ENCODE data around the gene HK1. TPM values are rescaled to one million over a fixed set of nuclear protein-coding genes. Genes with fewer than 3 reads are reported as not detected.
A peak's percentile ranks its signal among the peaks of the same experiment; 100 is the strongest.
"Not testable (repeated sequence)": the region's sequence is repeated elsewhere in the genome, so short reads cannot be mapped to it uniquely, and the experiment has no call there.

The HK1 gene
- total RNA-seq, 1 donor from 2014 or later: 185 TPM

GRCh38 chr10:69333205-69333604 lies 54.9 kb downstream of the HK1 start:
- DNase-seq: no peak
- Mint-ChIP-seq H3K27ac (no peak overlapping the region), H3K36me3 (ENCODE audit: low read depth) (peaks cover 12% of the 10 kb centered on the region), H3K27me3 (no peaks in the 10 kb centered on the region), H3K4me3 (no peak overlapping the region), H3K9me3 (no peaks in the 10 kb centered on the region), H3K4me1 (peaks cover 43% of the 10 kb centered on the region)
- intact Hi-C loops (cut with micrococcal nuclease): no loop called here

DNA sequence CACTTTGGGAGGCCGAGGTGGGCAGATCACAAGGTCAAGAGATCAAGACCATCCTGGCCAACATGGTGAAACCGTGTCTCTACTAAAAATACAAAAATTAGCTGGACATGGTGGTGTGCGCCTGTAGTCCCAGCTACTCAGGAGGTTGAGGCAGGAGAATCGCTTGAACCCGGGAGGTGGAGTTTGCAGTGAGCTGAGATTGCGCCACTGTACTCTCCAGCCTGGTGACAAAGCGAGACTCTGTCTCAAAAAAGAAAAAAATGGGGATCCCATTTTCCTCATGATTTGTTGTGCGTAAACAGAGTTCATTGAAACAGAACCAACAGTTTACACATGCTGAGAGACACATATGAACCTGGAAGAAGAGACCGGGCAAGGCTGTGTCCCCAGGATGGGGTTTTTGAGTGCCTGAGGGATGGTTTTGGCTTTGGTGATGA lies 55.6 kb downstream of the HK1 start:
- intact Hi-C loops (cut with micrococcal nuclease): loop anchor here (2.0 kb wide), 1 partner anchor 13 kb away; no protein-coding TSS in a partner anchor

GRCh38 chr10:69334302-69335062 lies 56.2 kb downstream of the HK1 start:
- H3K4me1 Mint-ChIP-seq: peaks cover 44% of the 10 kb centered on the region
- peak overlapping the region; percentile 91 for H3K27ac Mint-ChIP-seq
- intact Hi-C loops (cut with micrococcal nuclease): loop anchor here (2.0 kb wide), 1 partner anchor 14 kb away; no protein-coding TSS in a partner anchor
- DNase-seq: no peak
- peaks cover 15% of the 10 kb centered on the region for H3K36me3 Mint-ChIP-seq (ENCODE audit: low read depth)
- H3K27me3 Mint-ChIP-seq: no peaks in the 10 kb centered on the region
- H3K4me3 Mint-ChIP-seq: peak overlapping the region; percentile 78
- no peaks in the 10 kb centered on the region for H3K9me3 Mint-ChIP-seq

More for the DNA sequence above, 55.6 kb downstream of the HK1 start:
- Mint-ChIP-seq H3K36me3 (ENCODE audit: low read depth) (peaks cover 16% of the 10 kb centered on the region), H3K4me1 (peaks cover 43% of the 10 kb centered on the region), H3K4me3 (peak overlapping the region; percentile 78), H3K27ac (peak overlapping the region; percentile 91)
- H3K9me3 Mint-ChIP-seq, DNase-seq, H3K27me3 Mint-ChIP-seq: not testable (repeated sequence)

DNA sequence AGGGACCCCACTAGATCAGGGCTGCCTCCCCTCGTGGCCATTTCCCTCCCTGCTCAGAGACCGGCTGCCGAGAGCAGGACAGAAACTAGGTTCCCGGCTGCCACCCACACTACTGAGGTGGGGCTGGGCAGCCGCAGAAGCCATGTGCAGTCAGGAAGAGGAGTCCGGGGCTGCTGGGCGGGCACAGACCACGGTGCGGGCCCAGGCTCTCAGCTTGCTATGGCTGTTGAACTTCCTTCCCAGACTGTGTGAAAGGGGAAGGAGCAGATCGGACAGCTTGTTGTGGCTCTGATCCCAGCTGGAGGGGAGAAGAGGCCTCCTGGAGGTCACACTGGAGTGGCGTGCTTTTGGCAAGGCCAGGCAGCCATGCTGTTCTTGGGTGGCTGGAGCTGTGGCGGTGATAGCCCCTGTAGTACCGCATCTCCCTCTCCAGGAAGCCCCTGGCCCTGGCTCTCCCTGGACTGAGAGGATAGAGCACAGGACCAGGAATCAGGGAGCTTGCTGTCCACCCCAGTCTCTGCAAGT lies 56.8 kb downstream of the HK1 start:
- H3K4me1 Mint-ChIP-seq: peaks cover 46% of the 10 kb centered on the region
- intact Hi-C loops (cut with micrococcal nuclease): loop anchor here (2.0 kb wide), 1 partner anchor 14 kb away; no protein-coding TSS in a partner anchor
- peak; percentile 75 for DNase-seq
- H3K9me3 Mint-ChIP-seq: no peaks in the 10 kb centered on the region
- H3K4me3 Mint-ChIP-seq: peak overlapping the region; percentile 78
- H3K27me3 Mint-ChIP-seq: no peaks in the 10 kb centered on the region
- H3K27ac Mint-ChIP-seq: peak overlapping the region; percentile 91
- peaks cover 13% of the 10 kb centered on the region for H3K36me3 Mint-ChIP-seq (ENCODE audit: low read depth)

GRCh38 chr10:69335613-69336012 lies 57.3 kb downstream of the HK1 start:
- DNase-seq: no peak
- Mint-ChIP-seq H3K4me1 (peaks cover 44% of the 10 kb centered on the region), H3K9me3 (no peaks in the 10 kb centered on the region), H3K36me3 (ENCODE audit: low read depth) (peaks cover 12% of the 10 kb centered on the region), H3K27ac (peak overlapping the region; percentile 91), H3K4me3 (peak overlapping the region; percentile 78), H3K27me3 (no peaks in the 10 kb centered on the region)
- intact Hi-C loops (cut with micrococcal nuclease): loop anchor here (2.0 kb wide), 1 partner anchor 15 kb away; no protein-coding TSS in a partner anchor

GRCh38 chr10:69336952-69337295 lies 58.6 kb downstream of the HK1 start:
- Mint-ChIP-seq H3K4me1 (peaks cover 50% of the 10 kb centered on the region), H3K27me3 (no peaks in the 10 kb centered on the region)
- intact Hi-C loops (cut with micrococcal nuclease): no loop called here

DNA sequence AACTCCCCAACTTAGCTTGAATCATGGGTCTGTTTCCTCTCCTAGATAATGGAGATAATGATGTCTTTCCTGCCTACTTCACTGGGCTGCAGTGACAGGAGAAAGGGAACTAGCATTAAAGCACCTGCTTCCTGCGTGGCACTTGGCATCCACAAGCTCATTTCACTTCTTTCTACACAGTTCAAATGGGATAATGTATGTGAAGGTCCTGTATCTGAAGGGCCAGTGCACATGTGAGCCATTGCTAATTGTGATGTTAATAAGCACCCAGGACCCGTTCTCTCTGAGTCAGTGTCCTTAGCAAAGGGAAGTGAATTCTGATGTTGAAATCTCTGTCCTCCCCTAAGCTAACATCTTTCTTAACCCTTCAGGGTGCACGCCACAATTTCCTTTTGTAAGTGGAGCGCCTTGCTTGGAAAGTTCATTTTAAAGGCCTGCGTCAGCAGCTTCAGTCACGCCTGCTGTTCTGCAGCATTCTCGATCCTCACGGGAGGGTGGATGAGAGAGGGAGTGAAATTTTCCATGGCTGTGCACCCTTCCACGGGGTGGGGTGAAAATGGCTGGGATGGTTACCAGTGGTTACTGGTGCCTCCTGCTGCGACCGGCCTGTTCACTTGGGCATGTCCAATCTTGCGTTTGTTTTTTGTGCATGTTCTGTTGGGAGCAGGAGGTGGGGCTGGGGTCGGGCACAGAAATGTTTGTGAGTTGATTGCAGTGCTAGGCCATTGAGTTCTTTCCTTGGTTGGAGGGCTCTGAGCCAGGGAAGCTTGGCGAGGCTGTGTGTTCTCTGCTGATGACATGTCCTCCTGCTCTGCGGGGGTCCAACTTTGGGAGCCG lies 59.2 kb downstream of the HK1 start:
- Mint-ChIP-seq H3K36me3 (ENCODE audit: low read depth) (peaks cover 18% of the 10 kb centered on the region), H3K4me3 (no peak overlapping the region), H3K27ac (no peak overlapping the region), H3K27me3 (no peaks in the 10 kb centered on the region), H3K4me1 (peaks cover 52% of the 10 kb centered on the region), H3K9me3 (no peaks in the 10 kb centered on the region)
- intact Hi-C loops (cut with micrococcal nuclease): no loop called here
- no peak for DNase-seq

More at GRCh38 chr10:69336952-69337295, 58.6 kb downstream of the HK1 start:
- H3K9me3 Mint-ChIP-seq: no peaks in the 10 kb centered on the region
- no peak overlapping the region for H3K4me3 Mint-ChIP-seq
- H3K36me3 Mint-ChIP-seq (ENCODE audit: low read depth): peaks cover 16% of the 10 kb centered on the region
- no peak for DNase-seq
- H3K27ac Mint-ChIP-seq: no peak overlapping the region

DNA sequence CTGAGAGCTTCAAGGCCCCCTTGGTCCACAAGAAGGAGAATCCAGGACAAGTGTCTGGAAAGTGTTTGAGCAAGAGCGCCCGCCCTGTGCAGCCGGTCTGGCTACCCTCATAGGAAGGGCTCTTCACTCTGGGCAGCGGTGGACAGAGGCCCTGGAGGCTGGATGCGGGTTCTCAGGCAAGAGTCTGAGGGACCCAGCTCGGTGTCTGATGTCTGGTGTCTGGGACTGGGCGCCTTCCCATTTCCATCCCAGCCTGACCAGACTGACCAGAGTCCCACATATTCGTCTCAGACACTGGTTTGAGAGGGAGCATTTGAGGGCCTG lies 59.8 kb downstream of the HK1 start:
- H3K36me3 Mint-ChIP-seq (ENCODE audit: low read depth): peaks cover 18% of the 10 kb centered on the region
- H3K9me3 Mint-ChIP-seq: no peaks in the 10 kb centered on the region
- no peak overlapping the region for H3K4me3 Mint-ChIP-seq
- H3K4me1 Mint-ChIP-seq: peaks cover 52% of the 10 kb centered on the region
- H3K27ac Mint-ChIP-seq: peak overlapping the region; percentile 1
- no peaks in the 10 kb centered on the region for H3K27me3 Mint-ChIP-seq
- no peak for DNase-seq
- intact Hi-C loops (cut with micrococcal nuclease): no loop called here

- Mint-ChIP-seq H3K36me3 (ENCODE audit: low read depth) (peaks cover 22% of the 10 kb centered on the region), H3K4me3 (no peak overlapping the region), H3K9me3 (no peaks in the 10 kb centered on the region)
These were observed 60.5 kb downstream of the HK1 start for GRCh38 chr10:69338547-69339450.

GRCh38 chr10:69340695-69341094 lies 62.4 kb downstream of the HK1 start:
- intact Hi-C loops (cut with micrococcal nuclease): no loop called here
- H3K4me3 Mint-ChIP-seq: no peak overlapping the region
- no peak overlapping the region for H3K27ac Mint-ChIP-seq
- H3K27me3 Mint-ChIP-seq: no peaks in the 10 kb centered on the region
- peaks cover 33% of the 10 kb centered on the region for H3K36me3 Mint-ChIP-seq (ENCODE audit: low read depth)
- H3K4me1 Mint-ChIP-seq: peaks cover 59% of the 10 kb centered on the region
- H3K9me3 Mint-ChIP-seq: no peaks in the 10 kb centered on the region
- no peak for DNase-seq

More at GRCh38 chr10:69338547-69339450, 60.5 kb downstream of the HK1 start:
- Mint-ChIP-seq H3K4me1 (peaks cover 57% of the 10 kb centered on the region), H3K27me3 (no peaks in the 10 kb centered on the region), H3K27ac (peak overlapping the region; percentile 57)
- no peak for DNase-seq
- intact Hi-C loops (cut with micrococcal nuclease): no loop called here

GRCh38 chr10:69343905-69344304 lies 65.6 kb downstream of the HK1 start:
- H3K27ac Mint-ChIP-seq: peak overlapping the region; percentile 65
- peak overlapping the region; percentile 70 for H3K4me3 Mint-ChIP-seq
- no peaks in the 10 kb centered on the region for H3K9me3 Mint-ChIP-seq
- no peak for DNase-seq
- peaks cover 69% of the 10 kb centered on the region for H3K4me1 Mint-ChIP-seq
- peaks cover 50% of the 10 kb centered on the region for H3K36me3 Mint-ChIP-seq (ENCODE audit: low read depth)
- intact Hi-C loops (cut with micrococcal nuclease): loop anchor here (2.0 kb wide), 1 partner anchor 25 kb away; no protein-coding TSS in a partner anchor
- no peaks in the 10 kb centered on the region for H3K27me3 Mint-ChIP-seq

GRCh38 chr10:69344591-69345252 lies 66.4 kb downstream of the HK1 start:
- intact Hi-C loops (cut with micrococcal nuclease): loop anchor here (2.0 kb wide), 1 partner anchor 26 kb away; no protein-coding TSS in a partner anchor
- peak; percentile 77 for DNase-seq
- H3K4me1 Mint-ChIP-seq: peaks cover 69% of the 10 kb centered on the region
- H3K36me3 Mint-ChIP-seq (ENCODE audit: low read depth): peaks cover 52% of the 10 kb centered on the region
- H3K27ac Mint-ChIP-seq: peak overlapping the region; percentile 86
- no peaks in the 10 kb centered on the region for H3K27me3 Mint-ChIP-seq
- peak overlapping the region; percentile 70 for H3K4me3 Mint-ChIP-seq
- no peaks in the 10 kb centered on the region for H3K9me3 Mint-ChIP-seq
